Lower leg skin (tissue), 3 donors: ENCODE results near the gene TMEM135.

Experiments
- CTCF ChIP-seq, 3 donors: fragments of 450-650 bp; IDR thresholded peaks; one replicate each; pipeline ENCODE4 v1.5.1; 2016; ENCODE audit warnings: antibody characterized with exemption in 3 of 3, mild to moderate bottlenecking in 3 of 3, moderate library complexity in 2 of 3
- POLR2A ChIP-seq, 2 donors: fragments of 450-650 bp; IDR thresholded peaks; one replicate each; pipeline ENCODE4 v1.6.1; 2016 to 2017; ENCODE audit warnings: antibody characterized with exemption in 2 of 2, mild to moderate bottlenecking in 1 of 2, moderate library complexity in 1 of 2

GRCh38 chr11:87033561-87033960, 4.2 kb upstream of the TMEM135 start:
- no peak for TF ChIP-seq CTCF (IDR thresholded peaks at IDR 0.05)
- TF ChIP-seq POLR2A (IDR thresholded peaks at IDR 0.05), result no peak
